CD14-positive monocyte (primary cell): ENCODE results near the gene EXOSC10. TPM values are rescaled to one million over a fixed set of nuclear protein-coding genes. Genes with fewer than 3 reads are reported as not detected.
A peak's percentile ranks its signal among the peaks of the same experiment; 100 is the strongest.

ENCODE experiments used
- DNase-seq, 3 donors: peaks; one replicate each; pipeline ENCODE4 v3.0.0-alpha.2; 2011 to 2022
- H2AFZ ChIP-seq: 2 replicates; pipeline ENCODE4 v1.6.0; 2012; ENCODE audit warnings: mild to moderate bottlenecking, low read depth, low read length, inconsistent platforms; ENCODE audit not compliant: insufficient read depth, poor library complexity, severe bottlenecking
- H3K27ac ChIP-seq, 2 donors: 1 replicate in 1 of 2; 2 replicates in 1 of 2; pipeline ENCODE4 v1.5.1; 2012 to 2013; ENCODE audit warnings: low read length in 2 of 2, control low read depth in 1 of 2, inconsistent platforms in 1 of 2, low read depth in 1 of 2, mild to moderate bottlenecking in 1 of 2
- H3K27me3 ChIP-seq, 2 donors: one replicate each; pipeline versions ENCODE4 v1.6.0 to v1.6.1; 2011 to 2013; ENCODE audit warnings: low read length in 2 of 2; ENCODE audit not compliant: control insufficient read depth in 2 of 2, insufficient read depth in 2 of 2
- H3K36me3 ChIP-seq, 2 donors: replicated peaks in 1 of 2; 1 replicate in 1 of 2; 2 replicates in 1 of 2; pipeline versions ENCODE4 v1.5.1 to v1.6.1; 2012 to 2013; ENCODE audit warnings: low read length in 2 of 2, control low read depth in 1 of 2, inconsistent platforms in 1 of 2, mild to moderate bottlenecking in 1 of 2; ENCODE audit not compliant: insufficient read depth in 2 of 2, control insufficient read depth in 1 of 2
- H3K4me1 ChIP-seq, 2 donors: 1 replicate in 1 of 2; 2 replicates in 1 of 2; pipeline versions ENCODE4 v1.5.1 to v1.6.1; 2012 to 2013; ENCODE audit warnings: low read length in 2 of 2, control low read depth in 1 of 2, inconsistent platforms in 1 of 2, mild to moderate bottlenecking in 1 of 2, moderate library complexity in 1 of 2; ENCODE audit not compliant: insufficient read depth in 2 of 2, control insufficient read depth in 1 of 2
- H3K4me2 ChIP-seq: replicated peaks from 2 replicates; pipeline ENCODE3; 2012; ENCODE audit warnings: low read length, moderate library complexity, mild to moderate bottlenecking; ENCODE audit not compliant: poor library complexity, severe bottlenecking; ENCODE audit errors: extremely low read depth
- H3K4me3 ChIP-seq, 3 experiments: fragments of 200-600 bp in 1 of 3; sonication (generic) in 1 of 3; replicated peaks in 1 of 3; 1 replicate in 2 of 3; 2 replicates in 1 of 3; pipeline ENCODE4 v1.5.1; 2011 to 2013; ENCODE audit warnings: low read length in 3 of 3, mild to moderate bottlenecking in 3 of 3, control low read depth in 2 of 3, low read depth in 2 of 3, inconsistent platforms in 1 of 3, moderate library complexity in 1 of 3
- H3K79me2 ChIP-seq: 2 replicates; pipeline ENCODE4 v1.6.0; 2012; ENCODE audit warnings: mild to moderate bottlenecking, control low read depth, inconsistent platforms, low read length, moderate library complexity; ENCODE audit not compliant: insufficient read depth
- H3K9ac ChIP-seq: 2 replicates; pipeline ENCODE4 v1.6.0; 2017; ENCODE audit warnings: low read length, mild to moderate bottlenecking; ENCODE audit not compliant: insufficient read depth, poor library complexity, severe bottlenecking
- H3K9me3 ChIP-seq, 2 donors: replicated peaks in 1 of 2; 1 replicate in 1 of 2; 2 replicates in 1 of 2; pipeline versions ENCODE4 v1.5.1 to v1.6.1; 2012 to 2013; ENCODE audit warnings: low read length in 2 of 2, control low read depth in 1 of 2; ENCODE audit not compliant: control insufficient read depth in 1 of 2, insufficient read depth in 1 of 2
- H4K20me1 ChIP-seq: 2 replicates; pipeline ENCODE4 v1.6.0; 2012; ENCODE audit warnings: mild to moderate bottlenecking, low read length, control low read depth, moderate library complexity; ENCODE audit not compliant: insufficient read depth
- H3K27ac Mint-ChIP-seq, 7 donors: one replicate each; pipeline ENCODE4 v1.8.0; 2020; ENCODE audit warnings: mild to moderate bottlenecking in 7 of 7, mixed read lengths in 7 of 7, moderate library complexity in 6 of 7, inconsistent platforms in 2 of 7
- H3K27me3 Mint-ChIP-seq, 3 donors: one replicate each; pipeline ENCODE4 v1.8.0; 2021 to 2022; ENCODE audit warnings: low read depth in 3 of 3, mild to moderate bottlenecking in 3 of 3, mixed read lengths in 3 of 3, moderate library complexity in 3 of 3, inconsistent platforms in 1 of 3
- H3K36me3 Mint-ChIP-seq, 2 donors: one replicate each; pipeline ENCODE4 v1.8.0; 2020; ENCODE audit warnings: mixed read lengths in 2 of 2, inconsistent platforms in 1 of 2, mild to moderate bottlenecking in 1 of 2
- H3K4me1 Mint-ChIP-seq: one replicate; pipeline ENCODE4 v1.8.0; 2020; ENCODE audit warnings: mild to moderate bottlenecking, mixed read lengths
- H3K4me3 Mint-ChIP-seq, 2 donors: one replicate each; pipeline ENCODE4 v1.8.0; 2020; ENCODE audit warnings: mild to moderate bottlenecking in 2 of 2, mixed read lengths in 2 of 2, moderate library complexity in 1 of 2
- H3K9me3 Mint-ChIP-seq, 7 donors: one replicate each; pipeline ENCODE4 v1.8.0; 2020 to 2022; ENCODE audit warnings: mixed read lengths in 7 of 7, mild to moderate bottlenecking in 6 of 7, moderate library complexity in 6 of 7, inconsistent platforms in 2 of 7
- WGBS: methylation state at CpG from one replicate; pipeline ENCODE4 v1.1.5; 2013; ENCODE audit warnings: missing lambda C conversion rate; ENCODE audit not compliant: insufficient coverage; 5-methylcytosine and 5-hydroxymethylcytosine counted together
- intact Hi-C, 2 donors: fragments of 100-400 bp; cut with micrococcal nuclease; formaldehyde crosslinking; loops; one replicate each; pipeline versions ENCODE4 v1.15.0 to v1.15.1; 2023
- polyA plus RNA-seq, 3 donors: library from polyadenylated mRNA; depleted of rRNA in 1 of 3; unstranded in 2 of 3; stranded (reverse) in 1 of 3; fragments of 300-500 nt in 2 of 3; fragments of >200 nt in 1 of 3; fragmentation: Illumina TruSeq in 2 of 3; gene quantifications; 1 replicate in 2 of 3; 2 replicates in 1 of 3; pipeline ENCODE4 v1.2.3, GENCODE V29; 2012 to 2021
- TF ChIP-seq, protein P1 (sequence below): fragments of 200-600 bp; IDR thresholded peaks from one replicate; pipeline ENCODE4 v1.8.0; 2022; ENCODE audit warnings: antibody characterized with exemption, mild to moderate bottlenecking

Gene EXOSC10
- polyA plus RNA-seq, 3 donors: 24.0 to 66.3 (median 27.4) TPM

DNA sequence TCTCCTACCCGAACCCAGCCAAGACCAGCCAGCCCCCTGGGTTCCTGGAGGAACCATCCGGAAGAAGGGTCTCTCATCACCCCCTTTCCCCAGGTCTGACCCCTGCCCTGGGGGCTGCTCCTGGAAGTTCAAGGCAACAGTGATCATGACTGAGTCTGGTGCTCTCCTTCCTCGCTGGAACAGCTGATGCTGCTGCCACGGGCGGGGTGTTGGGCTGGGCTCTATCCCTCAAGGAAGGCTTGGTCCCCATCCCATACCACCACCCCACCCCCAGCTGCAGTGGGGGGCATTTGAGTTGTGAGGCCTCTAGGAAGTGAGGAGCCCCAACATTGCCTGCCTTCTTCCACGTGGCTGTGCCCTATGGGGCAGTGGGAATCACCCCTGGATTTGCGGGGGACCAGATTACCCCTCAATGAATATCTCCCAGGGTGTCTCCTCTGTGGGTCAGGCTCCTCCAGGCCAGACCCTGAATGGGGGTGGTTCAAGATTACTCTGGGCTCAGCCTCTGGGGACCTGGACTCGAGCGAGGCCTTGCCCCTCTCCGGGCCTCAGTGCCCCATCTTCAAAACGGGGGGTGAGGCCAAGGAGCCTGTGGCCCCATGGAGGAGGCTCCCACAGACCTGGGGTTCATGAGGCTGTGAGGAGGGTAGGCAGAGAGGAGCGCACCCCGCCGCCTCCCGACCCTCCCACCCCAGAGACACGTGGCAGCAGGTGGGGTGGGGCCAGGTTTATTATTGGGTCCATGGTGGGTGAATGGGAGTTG, 55.4 kb downstream of the EXOSC10 start:
- Histone ChIP-seq H3K4me3 (no peak overlapping the region), H3K27me3 (no peaks in the 10 kb centered on the region), H3K36me3 (no peaks in the 10 kb centered on the region), H3K4me2 (no peak overlapping the region), H3K27ac (no peak overlapping the region), H2AFZ (no peak overlapping the region), H4K20me1 (no peaks in the 10 kb centered on the region), H3K79me2 (no peaks in the 10 kb centered on the region), H3K9ac (no peak overlapping the region), H3K9me3 (no peaks in the 10 kb centered on the region), H3K4me1 (no peaks in the 10 kb centered on the region)
- DNase-seq: no peak
- Mint-ChIP-seq H3K36me3 (no peaks in the 10 kb centered on the region), H3K27ac (no peak overlapping the region), H3K4me3 (no peak overlapping the region), H3K9me3 (no peaks in the 10 kb centered on the region), H3K27me3 (peaks cover 0 to 1% (median 0%) of the 10 kb centered on the region in 3 donors), H3K4me1 (no peaks in the 10 kb centered on the region)
- TF ChIP-seq, protein P1, sequence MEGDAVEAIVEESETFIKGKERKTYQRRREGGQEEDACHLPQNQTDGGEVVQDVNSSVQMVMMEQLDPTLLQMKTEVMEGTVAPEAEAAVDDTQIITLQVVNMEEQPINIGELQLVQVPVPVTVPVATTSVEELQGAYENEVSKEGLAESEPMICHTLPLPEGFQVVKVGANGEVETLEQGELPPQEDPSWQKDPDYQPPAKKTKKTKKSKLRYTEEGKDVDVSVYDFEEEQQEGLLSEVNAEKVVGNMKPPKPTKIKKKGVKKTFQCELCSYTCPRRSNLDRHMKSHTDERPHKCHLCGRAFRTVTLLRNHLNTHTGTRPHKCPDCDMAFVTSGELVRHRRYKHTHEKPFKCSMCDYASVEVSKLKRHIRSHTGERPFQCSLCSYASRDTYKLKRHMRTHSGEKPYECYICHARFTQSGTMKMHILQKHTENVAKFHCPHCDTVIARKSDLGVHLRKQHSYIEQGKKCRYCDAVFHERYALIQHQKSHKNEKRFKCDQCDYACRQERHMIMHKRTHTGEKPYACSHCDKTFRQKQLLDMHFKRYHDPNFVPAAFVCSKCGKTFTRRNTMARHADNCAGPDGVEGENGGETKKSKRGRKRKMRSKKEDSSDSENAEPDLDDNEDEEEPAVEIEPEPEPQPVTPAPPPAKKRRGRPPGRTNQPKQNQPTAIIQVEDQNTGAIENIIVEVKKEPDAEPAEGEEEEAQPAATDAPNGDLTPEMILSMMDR: no peak
- WGBS: 95% methylated on average over 6 of the region's 16 CpGs
- intact Hi-C loops: no loop called here

DNA sequence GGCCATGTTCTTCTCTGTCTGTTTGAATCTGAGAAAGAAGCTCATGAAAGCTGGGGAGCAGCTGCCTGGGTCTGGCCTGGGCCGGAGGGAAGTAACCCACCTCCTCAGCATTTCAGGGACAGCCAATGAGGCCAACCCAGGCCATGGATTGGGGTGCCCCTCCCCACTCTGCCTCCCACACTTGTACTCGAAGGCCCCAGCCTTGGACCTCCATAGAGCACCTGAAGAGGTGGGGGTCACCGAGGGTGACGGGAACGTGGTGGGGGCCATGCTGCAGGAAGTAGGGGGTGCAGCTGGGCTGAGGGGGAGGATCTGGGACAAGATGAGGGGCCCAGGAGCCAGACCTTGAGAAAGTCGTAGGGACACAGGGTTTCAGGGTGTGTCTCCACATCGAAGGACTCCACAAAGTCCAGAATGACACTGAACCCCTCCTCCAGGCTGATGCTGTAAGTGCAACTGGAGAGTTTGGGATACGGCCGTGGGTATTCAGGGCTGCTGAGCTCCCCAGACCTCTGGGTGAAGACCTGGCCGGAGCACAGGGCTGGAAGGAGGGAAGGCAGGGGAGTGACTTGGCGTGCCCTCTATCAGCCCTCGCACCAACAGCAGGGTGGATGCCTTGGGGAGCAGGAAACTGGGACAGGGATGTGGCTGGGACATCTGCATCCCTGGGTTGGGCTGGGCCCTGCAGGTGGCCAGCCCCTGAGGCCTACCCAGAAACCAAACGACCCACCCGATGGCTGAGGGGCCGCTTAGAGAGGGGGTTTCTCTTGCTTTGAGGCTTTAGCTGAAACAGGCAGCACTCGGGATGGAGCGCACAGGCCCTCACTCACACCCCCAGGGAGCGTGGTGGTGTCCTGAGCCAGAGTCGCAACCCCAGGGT, 56.4 kb downstream of the EXOSC10 start:
- no peak for DNase-seq
- Histone ChIP-seq H3K9me3 (no peaks in the 10 kb centered on the region), H3K27ac (no peak overlapping the region), H3K79me2 (no peaks in the 10 kb centered on the region), H2AFZ (no peak overlapping the region), H4K20me1 (no peaks in the 10 kb centered on the region), H3K36me3 (no peaks in the 10 kb centered on the region), H3K4me2 (no peak overlapping the region), H3K4me3 (no peak overlapping the region), H3K4me1 (no peaks in the 10 kb centered on the region), H3K9ac (no peak overlapping the region), H3K27me3 (no peaks in the 10 kb centered on the region)
- Mint-ChIP-seq H3K4me3 (no peak overlapping the region), H3K27me3 (peaks cover 0 to 1% (median 0%) of the 10 kb centered on the region in 3 donors), H3K27ac (peak overlapping the region in 1 of 7 donors; percentile 27), H3K9me3 (no peaks in the 10 kb centered on the region), H3K36me3 (no peaks in the 10 kb centered on the region), H3K4me1 (no peaks in the 10 kb centered on the region)
- WGBS: 91% methylated on average over 6 of the region's 19 CpGs
- intact Hi-C loops: no loop called here
- TF ChIP-seq, protein P1: no peak
